IMR-90 (cell line): ENCODE results near the gene UTP4. TPM values are rescaled to one million over a fixed set of nuclear protein-coding genes. Genes with fewer than 3 reads are reported as not detected.

ENCODE experiments used
- ATAC-seq: fragments of 200-7000 bp; cut with Tn5 transposase; 2 replicates; pipeline ENCODE4 v1.9.1; 2020; ENCODE audit warnings: low read depth, mild to moderate bottlenecking, moderate library complexity
- BruUV-seq: library from RNA; stranded (reverse); fragments of 400-500 nt; replicated peaks from 2 replicates; lab custom pipeline; 2021; lab: Mats Ljungman, UMichigan
- CTCF ChIA-PET: fragments of 300-600 bp; formaldehyde crosslinking; extraction: SDS; loops from one replicate; lab custom pipeline; 2021; ENCODE audit warnings: antibody characterized with exemption; lab: Yijun Ruan, JAX
- POLR2A ChIA-PET: fragments of 300-600 bp; sonication (Branson Sonifier 250); formaldehyde crosslinking; loops from one replicate; lab custom pipeline; 2022; ENCODE audit warnings: antibody characterized with exemption; ENCODE audit not compliant: unreplicated experiment; lab: Charles Lee
- DNase-seq: peaks from one replicate; pipeline ENCODE4 v3.0.0; 2013
- H2AFZ ChIP-seq: replicated peaks from 2 replicates; pipeline ENCODE3; 2013; ENCODE audit warnings: low read length, mild to moderate bottlenecking; ENCODE audit not compliant: poor library complexity
- H2AK5ac ChIP-seq: 2 replicates; pipeline ENCODE4 v1.6.1; 2013; ENCODE audit warnings: low read depth, low read length, inconsistent platforms
- H2AK9ac ChIP-seq: replicated peaks from 2 replicates; pipeline ENCODE3; 2013; ENCODE audit warnings: mild to moderate bottlenecking, low read depth, low read length, moderate library complexity; ENCODE audit not compliant: poor library complexity
- H2BK120ac ChIP-seq: 2 replicates; pipeline ENCODE4 v1.6.1; 2013; ENCODE audit warnings: low read depth, low read length, inconsistent platforms
- H2BK15ac ChIP-seq: 3 replicates; pipeline ENCODE4 v1.6.1; 2013; ENCODE audit warnings: low read depth, low read length, inconsistent platforms
- H2BK20ac ChIP-seq: 2 replicates; pipeline ENCODE4 v1.6.1; 2013; ENCODE audit warnings: low read depth, mild to moderate bottlenecking, inconsistent platforms, low read length, moderate library complexity
- H2BK5ac ChIP-seq: 2 replicates; pipeline ENCODE4 v1.6.1; 2013; ENCODE audit warnings: mild to moderate bottlenecking, low read depth, low read length, inconsistent platforms; ENCODE audit not compliant: poor library complexity, severe bottlenecking
- H3K14ac ChIP-seq: replicated peaks from 2 replicates; pipeline ENCODE4 v1.6.1; 2013; ENCODE audit warnings: low read depth, low read length, inconsistent platforms
- H3K18ac ChIP-seq: 2 replicates; pipeline ENCODE4 v1.6.1; 2013; ENCODE audit warnings: low read depth, low read length, control low read depth
- H3K23ac ChIP-seq: 2 replicates; pipeline ENCODE4 v1.6.1; 2013; ENCODE audit warnings: low read depth, low read length, inconsistent platforms
- H3K27ac ChIP-seq: 2 replicates; pipeline ENCODE4 v1.5.1; 2013; ENCODE audit warnings: mild to moderate bottlenecking, control low read depth, low read length; ENCODE audit not compliant: insufficient read depth
- H3K27me3 ChIP-seq: 2 replicates; pipeline ENCODE4 v1.6.1; 2013; ENCODE audit warnings: low read length; ENCODE audit not compliant: control insufficient read depth, insufficient read depth
- H3K36me3 ChIP-seq: 2 replicates; pipeline ENCODE4 v1.6.1; 2013; ENCODE audit warnings: low read length, mixed read lengths; ENCODE audit not compliant: control insufficient read depth, insufficient read depth
- H3K4ac ChIP-seq: 2 replicates; pipeline ENCODE4 v1.6.1; 2013; ENCODE audit warnings: low read depth, low read length, inconsistent platforms
- H3K4me1 ChIP-seq: 2 replicates; pipeline ENCODE4 v1.6.1; 2013; ENCODE audit warnings: low read length, mixed read lengths; ENCODE audit not compliant: control insufficient read depth, insufficient read depth
- H3K4me2 ChIP-seq: 2 replicates; pipeline ENCODE4 v1.6.1; 2013; ENCODE audit warnings: low read depth, mild to moderate bottlenecking, control low read depth, low read length, moderate library complexity
- H3K4me3 ChIP-seq: 2 replicates; pipeline ENCODE4 v1.5.1; 2013; ENCODE audit warnings: low read depth, mild to moderate bottlenecking, control low read depth, low read length, moderate library complexity; ENCODE audit not compliant: insufficient read depth
- H3K56ac ChIP-seq: 2 replicates; pipeline ENCODE4 v1.6.1; 2013; ENCODE audit warnings: low read length, inconsistent platforms; ENCODE audit not compliant: insufficient read depth; ENCODE audit errors: extremely low read depth
- H3K79me1 ChIP-seq, 2 experiments: 2 replicates each; pipeline ENCODE4 v1.6.1; 2013; ENCODE audit warnings: low read length in 2 of 2, inconsistent platforms in 1 of 2, low read depth in 1 of 2
- H3K9ac ChIP-seq: 2 replicates; pipeline ENCODE4 v1.6.1; 2013; ENCODE audit warnings: low read depth, low read length, control low read depth
- H3K9me1 ChIP-seq: 2 replicates; pipeline ENCODE4 v1.6.1; 2013; ENCODE audit warnings: low read length, inconsistent platforms; ENCODE audit not compliant: insufficient read depth
- H3K9me3 ChIP-seq: 2 replicates; pipeline ENCODE4 v1.6.1; 2013; ENCODE audit warnings: low read length; ENCODE audit not compliant: control insufficient read depth, insufficient read depth
- H4K20me1 ChIP-seq: 2 replicates; pipeline ENCODE4 v1.6.1; 2013; ENCODE audit warnings: low read length, inconsistent platforms; ENCODE audit not compliant: insufficient read depth
- H4K5ac ChIP-seq: 2 replicates; pipeline ENCODE4 v1.6.1; 2013; ENCODE audit warnings: mild to moderate bottlenecking, low read depth, low read length, control low read depth
- H4K8ac ChIP-seq, 2 experiments: 2 replicates each; pipeline ENCODE4 v1.6.1; 2013; ENCODE audit warnings: low read depth in 2 of 2, low read length in 2 of 2, control low read depth in 1 of 2, inconsistent platforms in 1 of 2
- H4K91ac ChIP-seq: 2 replicates; pipeline ENCODE4 v1.6.1; 2013; ENCODE audit warnings: low read depth, low read length, inconsistent platforms; ENCODE audit not compliant: insufficient read depth
- BHLHE40 ChIP-seq: fragments of 150-350 bp; IDR thresholded peaks from 2 replicates; pipeline ENCODE4 v1.6.1; 2016; ENCODE audit warnings: mild to moderate bottlenecking, low read depth, low read length
- WGBS, 2 experiments: methylation state at CpG; one replicate each; pipeline versions ENCODE4 v1.1.5 to v1.1.7; 2013; ENCODE audit warnings: missing lambda C conversion rate in 2 of 2; ENCODE audit not compliant: insufficient read length in 1 of 2; ENCODE audit errors: extremely low coverage in 2 of 2; 5-methylcytosine and 5-hydroxymethylcytosine counted together
- dilution Hi-C: fragments of 300-500 bp; cut with HindIII; formaldehyde crosslinking; loops from one replicate; pipeline ENCODE4 v1.14.3; 2018; ENCODE audit warnings: low sequenced_read_pairs; ENCODE audit not compliant: unreplicated experiment
- in situ Hi-C: fragments of 300-500 bp; cut with MboI; formaldehyde crosslinking; loops from 3 replicates; pipeline ENCODE4 v1.14.3; 2019; ENCODE audit warnings: low sequenced_read_pairs, inconsistent platforms, mixed read lengths
- intact Hi-C: fragments of 100-400 bp; cut with micrococcal nuclease; formaldehyde crosslinking; loops from 2 replicates; pipeline ENCODE4 v1.10.0; 2022
- polyA plus RNA-seq, 3 experiments: library from polyadenylated mRNA; depleted of rRNA; stranded (reverse); fragments of >200 nt; gene quantifications; 2 replicates each; pipeline ENCODE4 v1.2.3, GENCODE V29; 2012; ENCODE audit warnings: low replicate concordance in 1 of 3
- total RNA-seq: library from RNA; depleted of rRNA; stranded (reverse); fragments of >200 nt; gene quantifications from 2 replicates; pipeline ENCODE4 v1.2.3, GENCODE V29; 2012
- TF ChIP-seq, protein P1 (sequence below): fragments of 150-350 bp; IDR thresholded peaks from 2 replicates; pipeline ENCODE4 v1.6.1; 2017; ENCODE audit warnings: mild to moderate bottlenecking, antibody characterized with exemption, low read length, low read depth

The UTP4 gene
- total and polyA plus RNA-seq, 2 of the 4 experiments (the other 2 are of a cell fraction): 32.1 to 61.8 TPM

DNA sequence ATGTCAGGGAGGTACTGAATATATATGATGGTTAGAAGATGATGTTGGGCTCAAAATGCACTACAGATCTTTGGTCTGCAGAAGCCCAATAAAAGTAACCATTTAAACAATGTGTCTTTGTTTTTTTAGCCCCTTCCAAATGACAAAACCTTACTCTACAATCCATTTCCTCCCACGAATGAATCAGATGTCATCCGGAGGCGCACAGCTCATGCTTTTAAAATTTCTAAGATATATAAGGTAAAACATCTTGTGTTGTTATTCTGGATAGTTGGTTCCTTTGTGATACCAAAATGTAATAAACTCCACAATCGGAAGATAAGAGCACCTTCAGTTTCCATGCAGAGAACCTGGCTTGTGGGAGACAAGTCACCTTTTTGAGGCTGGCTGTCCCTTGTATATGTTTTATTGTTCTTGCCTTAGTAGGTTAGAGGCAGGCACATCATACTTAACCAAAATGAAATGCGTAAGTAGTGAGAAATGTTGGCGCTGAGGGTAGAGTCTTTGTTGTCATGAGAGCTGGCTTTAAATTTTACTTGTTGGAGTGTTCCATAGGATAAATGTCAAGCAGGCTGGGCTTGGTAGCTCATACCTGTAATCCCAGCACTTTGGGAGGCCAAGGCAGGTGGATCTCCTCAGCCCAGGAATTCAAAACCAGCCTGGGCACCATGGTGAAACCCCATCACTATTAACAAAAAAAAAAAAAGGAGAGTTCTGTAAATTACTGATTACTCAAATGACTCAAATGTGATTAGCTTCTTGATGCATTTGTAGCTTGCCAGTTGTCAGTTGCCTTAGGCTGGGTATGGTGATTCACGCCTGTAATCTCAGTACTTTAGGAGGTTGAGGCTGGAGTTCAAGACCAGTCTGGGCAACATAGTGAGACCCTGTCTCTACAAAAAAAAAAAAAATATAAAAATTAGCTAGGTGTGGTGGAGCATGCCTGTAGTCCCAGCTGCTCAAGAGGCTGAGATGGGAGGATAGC lies 34.8 kb downstream of the UTP4 start:
- intact Hi-C loops (no loop called here), in situ Hi-C loops (no loop called here), dilution Hi-C loops (no loop called here)
- Histone ChIP-seq H2BK5ac (peak overlapping the region; percentile 90), H3K9me3 (no peaks in the 10 kb centered on the region), H3K14ac (peak overlapping the region; percentile 34; the same call in 1 of the 2 replicates), H3K4me3 (no peak overlapping the region), H3K27me3 (no peaks in the 10 kb centered on the region), H2AK9ac (no peak overlapping the region), H3K36me3 (peaks cover 30% of the 10 kb centered on the region), H2AK5ac (peak overlapping the region; percentile 94), H2BK20ac (peak overlapping the region; percentile 67), H3K23ac (peak overlapping the region; percentile 60), H4K8ac (peak overlapping the region in 1 of 2 experiments; percentile 70; a peak in 2 of 4 replicates), H3K4me2 (peak overlapping the region; percentile 65; the same call in 1 of the 2 replicates), H3K18ac (peak overlapping the region; percentile 11; the same call in 1 of the 2 replicates), H3K56ac (no peak overlapping the region), H2BK15ac (0 out of 3 replicates have a peak overlapping the region, but pooled peaks have one; percentile 24), H3K27ac (peak overlapping the region; percentile 34; the same call in 1 of the 2 replicates), H4K20me1 (peaks cover 13% of the 10 kb centered on the region), H3K9me1 (peaks cover 8% of the 10 kb centered on the region; the same call in 1 of the 2 replicates), H4K5ac (no peak overlapping the region), H2AFZ (no peak overlapping the region), H3K4ac (peak overlapping the region; percentile 76; the same call in 1 of the 2 replicates), H3K79me1 (peaks cover 0 to 30% of the 10 kb centered on the region in 2 experiments; a peak in 3 of 4 replicates), H3K9ac (no peak overlapping the region), H2BK120ac (peak overlapping the region; percentile 82), H4K91ac (no peak overlapping the region), H3K4me1 (peaks cover 13% of the 10 kb centered on the region)
- DNase-seq: peak; percentile 65
- POLR2A ChIA-PET: interaction anchor here (0.8 to 1.3 kb wide), 2 partner anchors 9 to 145 kb away, joined by 3 to 4 read pairs; no protein-coding TSS in a partner anchor
- WGBS, 2 experiments: no CpG with 5 or more reads among the region's 7 CpGs
- BruUV-seq: no TSS peak
- CTCF ChIA-PET: interaction anchor here (0.6 to 3.2 kb wide), 4 partner anchors 17 to 704 kb away, joined by 3 to 17 read pairs (median 4); no protein-coding TSS in a partner anchor
- no peak for TF ChIP-seq BHLHE40
- TF ChIP-seq, protein P1, sequence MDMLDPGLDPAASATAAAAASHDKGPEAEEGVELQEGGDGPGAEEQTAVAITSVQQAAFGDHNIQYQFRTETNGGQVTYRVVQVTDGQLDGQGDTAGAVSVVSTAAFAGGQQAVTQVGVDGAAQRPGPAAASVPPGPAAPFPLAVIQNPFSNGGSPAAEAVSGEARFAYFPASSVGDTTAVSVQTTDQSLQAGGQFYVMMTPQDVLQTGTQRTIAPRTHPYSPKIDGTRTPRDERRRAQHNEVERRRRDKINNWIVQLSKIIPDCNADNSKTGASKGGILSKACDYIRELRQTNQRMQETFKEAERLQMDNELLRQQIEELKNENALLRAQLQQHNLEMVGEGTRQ: no peak
- peak; percentile 19 for ATAC-seq
